Natural killer cell (primary cell): Measurements from ENCODE around the gene RIMOC1. TPM values are rescaled to one million over a fixed set of nuclear protein-coding genes. Genes with fewer than 3 reads are reported as not detected.

Experiments used
- ATAC-seq, 3 donors: fragments of 150-1000 bp in 2 of 3; fragments of 200-7000 bp in 1 of 3; cut with Tn5 transposase; 1 replicate in 1 of 3; 2 replicates in 2 of 3; pipeline ENCODE4 v1.10.0; 2021; ENCODE audit warnings: mild to moderate bottlenecking in 2 of 3, moderate library complexity in 2 of 3
- DNase-seq, 2 donors: peaks; one replicate each; pipeline versions ENCODE4 v3.0.0 to v3.0.0-alpha.2; 2013 to 2021; ENCODE audit warnings: mixed read lengths in 1 of 2
- H3K27ac ChIP-seq: one replicate; pipeline ENCODE4 v1.5.1; 2013; ENCODE audit warnings: mild to moderate bottlenecking, low read length
- H3K27me3 ChIP-seq: one replicate; pipeline ENCODE4 v1.6.1; 2013; ENCODE audit warnings: low read length; ENCODE audit not compliant: control insufficient read depth, insufficient read depth
- H3K36me3 ChIP-seq: one replicate; pipeline ENCODE4 v1.6.1; 2013; ENCODE audit warnings: low read length; ENCODE audit not compliant: control insufficient read depth, insufficient read depth
- H3K4me1 ChIP-seq: one replicate; pipeline ENCODE4 v1.6.1; 2013; ENCODE audit warnings: low read length; ENCODE audit not compliant: control insufficient read depth, insufficient read depth
- H3K4me3 ChIP-seq: one replicate; pipeline ENCODE4 v1.5.1; 2013; ENCODE audit warnings: low read length
- H3K9me3 ChIP-seq: one replicate; pipeline ENCODE4 v1.6.1; 2013; ENCODE audit warnings: low read length; ENCODE audit not compliant: control insufficient read depth, insufficient read depth
- H3K27ac Mint-ChIP-seq, 2 donors: one replicate each; pipeline ENCODE4 v1.8.0; 2022; ENCODE audit warnings: mild to moderate bottlenecking in 2 of 2, mixed read lengths in 2 of 2, moderate library complexity in 1 of 2
- H3K27me3 Mint-ChIP-seq, 2 donors: one replicate each; pipeline ENCODE4 v1.8.0; 2022; ENCODE audit warnings: low read depth in 2 of 2, mixed read lengths in 2 of 2
- H3K36me3 Mint-ChIP-seq: one replicate; pipeline ENCODE4 v1.8.0; 2022; ENCODE audit warnings: mixed read lengths
- H3K4me1 Mint-ChIP-seq, 2 donors: one replicate each; pipeline ENCODE4 v1.8.0; 2022; ENCODE audit warnings: mixed read lengths in 2 of 2
- H3K4me3 Mint-ChIP-seq: one replicate; pipeline ENCODE4 v1.8.0; 2022; ENCODE audit warnings: mild to moderate bottlenecking, moderate library complexity, mixed read lengths
- H3K9me3 Mint-ChIP-seq, 2 donors: one replicate each; pipeline ENCODE4 v1.8.0; 2022; ENCODE audit warnings: mixed read lengths in 2 of 2
- WGBS: methylation state at CpG from one replicate; pipeline ENCODE4 v1.1.7; 2013; ENCODE audit warnings: missing lambda C conversion rate; ENCODE audit not compliant: insufficient coverage; 5-methylcytosine and 5-hydroxymethylcytosine counted together
- intact Hi-C: fragments of 100-400 bp; cut with micrococcal nuclease; formaldehyde crosslinking; loops from one replicate; pipeline ENCODE4 v1.14.2; 2022
- total RNA-seq, 4 donors: library from RNA; stranded (reverse); fragments of 120-200 nt in 1 of 4; gene quantifications; one replicate each; pipeline versions ENCODE4 v1.2.3 to v1.2.4, GENCODE V29; 2013 to 2022
- TF ChIP-seq, protein P1 (sequence below): fragments of 200-600 bp; IDR thresholded peaks from one replicate; pipeline ENCODE4 v1.8.0; 2022; ENCODE audit warnings: antibody characterized with exemption

The RIMOC1 gene
- total RNA-seq, 3 donors from 2014 or later (not counting 1 experiment from before 2014, with no cell fraction given) = 9.9 to 18.1 (median 14.2) TPM

- intact Hi-C loops = no loop called here
- Histone ChIP-seq H3K36me3 (no peaks in the 10 kb centered on the region), H3K27ac (no peak overlapping the region), H3K4me1 (peaks cover 12% of the 10 kb centered on the region), H3K9me3 (no peaks in the 10 kb centered on the region), H3K27me3 (no peaks in the 10 kb centered on the region), H3K4me3 (no peak overlapping the region)
- Mint-ChIP-seq H3K27ac (no peak overlapping the region), H3K9me3 (no peaks in the 10 kb centered on the region), H3K36me3 (no peaks in the 10 kb centered on the region), H3K4me3 (no peak overlapping the region), H3K4me1 (peaks cover 6 to 12% of the 10 kb centered on the region in 2 donors), H3K27me3 (peaks cover 20 to 33% of the 10 kb centered on the region in 2 donors)
- ATAC-seq (no peak), DNase-seq (no peak)
- TF ChIP-seq, protein P1, sequence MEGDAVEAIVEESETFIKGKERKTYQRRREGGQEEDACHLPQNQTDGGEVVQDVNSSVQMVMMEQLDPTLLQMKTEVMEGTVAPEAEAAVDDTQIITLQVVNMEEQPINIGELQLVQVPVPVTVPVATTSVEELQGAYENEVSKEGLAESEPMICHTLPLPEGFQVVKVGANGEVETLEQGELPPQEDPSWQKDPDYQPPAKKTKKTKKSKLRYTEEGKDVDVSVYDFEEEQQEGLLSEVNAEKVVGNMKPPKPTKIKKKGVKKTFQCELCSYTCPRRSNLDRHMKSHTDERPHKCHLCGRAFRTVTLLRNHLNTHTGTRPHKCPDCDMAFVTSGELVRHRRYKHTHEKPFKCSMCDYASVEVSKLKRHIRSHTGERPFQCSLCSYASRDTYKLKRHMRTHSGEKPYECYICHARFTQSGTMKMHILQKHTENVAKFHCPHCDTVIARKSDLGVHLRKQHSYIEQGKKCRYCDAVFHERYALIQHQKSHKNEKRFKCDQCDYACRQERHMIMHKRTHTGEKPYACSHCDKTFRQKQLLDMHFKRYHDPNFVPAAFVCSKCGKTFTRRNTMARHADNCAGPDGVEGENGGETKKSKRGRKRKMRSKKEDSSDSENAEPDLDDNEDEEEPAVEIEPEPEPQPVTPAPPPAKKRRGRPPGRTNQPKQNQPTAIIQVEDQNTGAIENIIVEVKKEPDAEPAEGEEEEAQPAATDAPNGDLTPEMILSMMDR = no peak
Observed at GRCh38 chr5:41874512-41875060, 29.6 kb upstream of the RIMOC1 start.

DNA sequence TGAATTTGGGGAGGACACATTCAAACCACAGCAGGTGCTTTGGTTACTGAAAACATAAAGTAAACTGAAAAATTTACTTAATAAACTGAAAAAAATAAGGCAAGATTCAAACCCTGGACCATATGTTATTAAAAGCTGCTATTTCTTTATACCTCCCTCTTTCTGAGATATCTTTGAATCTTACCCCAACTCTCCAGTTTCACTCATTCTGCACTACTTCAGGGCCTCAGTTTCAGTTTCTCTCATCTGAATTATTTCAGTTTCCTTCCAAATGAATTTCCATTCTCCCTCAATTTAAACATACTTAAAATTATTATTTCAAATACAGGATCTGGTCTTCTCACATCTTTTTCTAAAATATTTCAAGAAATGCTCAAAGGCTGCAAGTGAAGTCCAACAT, 29.0 kb upstream of the RIMOC1 start:
- no peaks in the 10 kb centered on the region for H3K27me3 ChIP-seq
- no peak overlapping the region for H3K27ac Mint-ChIP-seq
- intact Hi-C loops = no loop called here

GRCh38 chr5:41876678-41877077, 27.5 kb upstream of the RIMOC1 start:
- no peak overlapping the region for H3K27ac Mint-ChIP-seq
- intact Hi-C loops = no loop called here
- ATAC-seq = no peak

More for the DNA sequence above, 29.0 kb upstream of the RIMOC1 start:
- H3K4me1 ChIP-seq = peaks cover 9% of the 10 kb centered on the region
- no peak overlapping the region for H3K4me3 ChIP-seq
- H3K9me3 ChIP-seq = no peaks in the 10 kb centered on the region
- Mint-ChIP-seq H3K36me3 (no peaks in the 10 kb centered on the region), H3K4me1 (peaks cover 6 to 7% of the 10 kb centered on the region in 2 donors), H3K9me3 (no peaks in the 10 kb centered on the region), H3K4me3 (no peak overlapping the region), H3K27me3 (peaks cover 26 to 37% of the 10 kb centered on the region in 2 donors)
- no peak for DNase-seq
- no peaks in the 10 kb centered on the region for H3K36me3 ChIP-seq
- H3K27ac ChIP-seq = no peak overlapping the region
- TF ChIP-seq, protein P1 = no peak
- ATAC-seq = no peak

More at GRCh38 chr5:41876678-41877077, 27.5 kb upstream of the RIMOC1 start:
- H3K36me3 Mint-ChIP-seq = no peaks in the 10 kb centered on the region
- Histone ChIP-seq H3K27ac (no peak overlapping the region), H3K4me1 (no peaks in the 10 kb centered on the region), H3K36me3 (no peaks in the 10 kb centered on the region), H3K4me3 (no peak overlapping the region), H3K27me3 (no peaks in the 10 kb centered on the region), H3K9me3 (no peaks in the 10 kb centered on the region)
- TF ChIP-seq, protein P1 = no peak
- H3K27me3 Mint-ChIP-seq = peaks cover 28 to 40% of the 10 kb centered on the region in 2 donors
- 88% methylated on average over 2 of the region's 2 CpGs for WGBS
- H3K4me3 Mint-ChIP-seq = no peak overlapping the region
- no peaks in the 10 kb centered on the region for H3K4me1 Mint-ChIP-seq
- DNase-seq = no peak
- H3K9me3 Mint-ChIP-seq = no peaks in the 10 kb centered on the region
